Hepatocyte (in vitro differentiated cells): Measurements from ENCODE around the gene ITPKC. TPM values are rescaled to one million over a fixed set of nuclear protein-coding genes. Genes with fewer than 3 reads are reported as not detected.

ENCODE experiments used
- DNase-seq: peaks from one replicate; pipeline ENCODE4 v3.0.0-alpha.2; 2016; ENCODE audit warnings: low spot score
- H2AFZ ChIP-seq: fragments of 200-600 bp; sonication (generic); 2 replicates; pipeline ENCODE4 v1.6.0; 2016; ENCODE audit warnings: antibody characterized with exemption, mild to moderate bottlenecking
- H3K27ac ChIP-seq: fragments of 200-600 bp; sonication (generic); 2 replicates; pipeline ENCODE4 v1.5.1; 2016; ENCODE audit warnings: mild to moderate bottlenecking
- H3K27me3 ChIP-seq: fragments of 200-600 bp; sonication (generic); 2 replicates; pipeline ENCODE4 v1.6.1; 2016
- H3K36me3 ChIP-seq: fragments of 200-600 bp; sonication (generic); replicated peaks from 2 replicates; pipeline ENCODE4 v1.5.1; 2016; ENCODE audit warnings: low read depth; ENCODE audit not compliant: insufficient read depth
- H3K4me1 ChIP-seq: fragments of 200-600 bp; sonication (generic); 2 replicates; pipeline ENCODE4 v1.5.1; 2016; ENCODE audit warnings: mild to moderate bottlenecking, moderate library complexity; ENCODE audit not compliant: insufficient read depth
- H3K4me2 ChIP-seq: fragments of 200-600 bp; sonication (generic); 2 replicates; pipeline ENCODE4 v1.6.0; 2016
- H3K4me3 ChIP-seq: fragments of 200-600 bp; sonication (generic); 2 replicates; pipeline ENCODE4 v1.5.1; 2016; ENCODE audit warnings: mild to moderate bottlenecking
- H3K79me2 ChIP-seq: fragments of 200-600 bp; sonication (generic); 2 replicates; pipeline ENCODE4 v1.6.0; 2017; ENCODE audit warnings: mild to moderate bottlenecking
- H3K9me2 ChIP-seq: fragments of 200-600 bp; sonication (generic); replicated peaks from 2 replicates; pipeline ENCODE4 v1.6.0; 2017; ENCODE audit warnings: mild to moderate bottlenecking; ENCODE audit not compliant: insufficient read depth
- H3K9me3 ChIP-seq: fragments of 200-600 bp; sonication (generic); 2 replicates; pipeline ENCODE4 v1.5.1; 2016; ENCODE audit warnings: low read depth, mild to moderate bottlenecking
- H4K20me1 ChIP-seq: fragments of 200-600 bp; sonication (generic); 2 replicates; pipeline ENCODE4 v1.6.0; 2016; ENCODE audit warnings: mild to moderate bottlenecking; ENCODE audit not compliant: insufficient read depth, poor library complexity, severe bottlenecking
- CTCF ChIP-seq: fragments of 200-600 bp; sonication (generic); IDR thresholded peaks from 2 replicates; pipeline ENCODE4 v1.5.1; 2016; ENCODE audit warnings: antibody characterized with exemption, mild to moderate bottlenecking; ENCODE audit not compliant: poor library complexity
- EZH2 ChIP-seq: fragments of 200-600 bp; sonication (generic); IDR thresholded peaks from 2 replicates; pipeline ENCODE4 v1.6.1; 2016; ENCODE audit warnings: antibody characterized with exemption, mild to moderate bottlenecking, borderline replicate concordance
- EZH2phosphoT487 ChIP-seq: fragments of 200-600 bp; sonication (generic); IDR thresholded peaks from one replicate; pipeline ENCODE4 v1.6.1; 2018; ENCODE audit warnings: antibody characterized with exemption, mild to moderate bottlenecking, low read depth, moderate library complexity; ENCODE audit not compliant: unreplicated experiment, severe bottlenecking
- WGBS: methylation state at CpG from one replicate; pipeline ENCODE4 v1.1.6; 2016; ENCODE audit warnings: low lambda C conversion rate; ENCODE audit errors: missing lambda C conversion rate; 5-methylcytosine and 5-hydroxymethylcytosine counted together
- polyA plus RNA-seq: library from polyadenylated mRNA; unstranded; fragments of >200 nt; fragmentation: Nextera tagmentation; extraction: Ambion mirVana; gene quantifications from 2 replicates; pipeline ENCODE4 v1.2.1, GENCODE V29; 2016
- total RNA-seq: library from RNA; depleted of rRNA; stranded (reverse); fragments of >200 nt; gene quantifications from 2 replicates; pipeline ENCODE4 v1.2.3, GENCODE V29; 2014

ITPKC gene
- total and polyA plus RNA-seq, 2 experiments from 2014 or later, result 52.9 to 75.8 TPM

- Histone ChIP-seq H3K9me3 (no peaks in the 10 kb centered on the region), H3K36me3 (no peaks in the 10 kb centered on the region), H3K4me1 (no peaks in the 10 kb centered on the region), H3K79me2 (no peaks in the 10 kb centered on the region), H4K20me1 (no peaks in the 10 kb centered on the region), H3K4me2 (no peak overlapping the region), H3K4me3 (no peak overlapping the region), H3K9me2 (no peaks in the 10 kb centered on the region), H3K27me3 (no peaks in the 10 kb centered on the region), H2AFZ (no peak overlapping the region), H3K27ac (no peak overlapping the region)
- 97% methylated on average over 17 of the region's 18 CpGs for WGBS
- TF ChIP-seq EZH2 (no peak), EZH2phosphoT487 (no peak), CTCF (no peak)
- no peak for DNase-seq
Observed at GRCh38 chr19:40704491-40705361, 12.2 kb upstream of the ITPKC start.

DNA sequence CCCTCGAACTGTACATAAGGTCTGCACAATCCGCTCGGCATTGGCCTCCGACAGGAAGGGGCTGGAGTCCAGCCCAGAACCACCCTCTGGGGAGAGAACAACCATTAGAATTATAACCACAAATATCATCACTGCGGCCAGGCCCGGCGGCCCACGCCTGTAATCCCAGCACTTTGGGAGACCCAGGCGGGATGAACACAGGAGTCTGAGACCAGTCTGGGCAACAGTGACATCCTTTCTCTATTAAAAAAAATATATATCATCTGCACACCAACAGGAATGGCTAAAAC, 11.6 kb upstream of the ITPKC start:
- TF ChIP-seq EZH2 (no peak), CTCF (no peak), EZH2phosphoT487 (no peak)
- 91% methylated on average over 9 of the region's 9 CpGs for WGBS
- Histone ChIP-seq H4K20me1 (no peaks in the 10 kb centered on the region), H3K27me3 (no peaks in the 10 kb centered on the region), H3K4me2 (no peak overlapping the region), H3K27ac (no peak overlapping the region), H3K9me2 (no peaks in the 10 kb centered on the region), H3K79me2 (no peaks in the 10 kb centered on the region), H3K36me3 (no peaks in the 10 kb centered on the region), H3K4me3 (no peak overlapping the region), H2AFZ (no peak overlapping the region), H3K4me1 (no peaks in the 10 kb centered on the region), H3K9me3 (no peaks in the 10 kb centered on the region)
- DNase-seq, result no peak

DNA sequence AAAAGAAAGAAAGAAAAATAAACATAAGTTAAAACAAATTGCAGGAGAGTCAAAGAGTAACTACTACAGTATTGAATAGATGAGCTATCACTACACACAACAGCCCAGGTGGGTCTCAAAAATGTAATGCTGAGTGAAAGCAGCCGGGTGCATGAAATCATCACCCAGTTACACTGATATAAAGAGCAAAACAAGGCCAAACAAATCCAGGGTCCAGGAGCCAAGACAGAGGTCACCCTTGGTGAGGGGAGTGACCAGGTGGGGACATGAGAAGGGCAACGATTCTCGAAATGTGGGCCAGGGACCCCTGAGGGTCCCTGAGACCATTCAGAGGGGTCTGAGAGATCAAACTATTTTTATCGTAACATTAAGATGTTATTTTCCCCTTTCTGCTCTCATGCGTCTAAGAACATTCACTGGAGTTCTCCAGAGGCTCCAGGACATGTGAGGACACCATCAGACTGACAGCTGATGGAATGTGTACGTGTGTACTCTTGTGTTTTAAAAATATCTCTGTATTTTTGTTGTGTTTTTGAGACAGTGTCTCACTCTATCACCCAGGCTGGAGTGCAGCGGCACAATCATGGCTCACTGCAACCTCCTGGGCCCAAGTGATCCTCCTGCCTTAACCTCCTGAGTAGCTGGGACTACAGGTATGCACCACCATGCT, 10.8 kb upstream of the ITPKC start:
- WGBS, result 89% methylated on average over 7 of the region's 7 CpGs
- no peak overlapping the region for H2AFZ ChIP-seq
- no peak overlapping the region for H3K4me2 ChIP-seq
- H3K79me2 ChIP-seq, result no peaks in the 10 kb centered on the region
- no peaks in the 10 kb centered on the region for H3K27me3 ChIP-seq
- H3K9me3 ChIP-seq, result no peaks in the 10 kb centered on the region
- no peak overlapping the region for H3K4me3 ChIP-seq
- no peak overlapping the region for H3K27ac ChIP-seq
- no peak for DNase-seq
- no peaks in the 10 kb centered on the region for H4K20me1 ChIP-seq
- H3K9me2 ChIP-seq, result no peaks in the 10 kb centered on the region
- TF ChIP-seq EZH2phosphoT487 (no peak), CTCF (no peak), EZH2 (no peak)
- no peaks in the 10 kb centered on the region for H3K4me1 ChIP-seq
- H3K36me3 ChIP-seq, result no peaks in the 10 kb centered on the region
